C4-2B (cell line): ENCODE data around the gene PCYT1A.

Experiments
- H3K27ac ChIP-seq: fragments of 450-650 bp; 2 replicates; pipeline ENCODE4 v1.5.1; 2017
- CTCF ChIP-seq: fragments of 450-650 bp; conservative IDR thresholded peaks from 2 replicates; pipeline ENCODE4 v1.5.1; 2017; ENCODE audit warnings: mild to moderate bottlenecking
- ZFX ChIP-seq: fragments of 450-650 bp; IDR thresholded peaks from 2 replicates; pipeline ENCODE4 v1.6.1; 2017

The PCYT1A gene

DNA sequence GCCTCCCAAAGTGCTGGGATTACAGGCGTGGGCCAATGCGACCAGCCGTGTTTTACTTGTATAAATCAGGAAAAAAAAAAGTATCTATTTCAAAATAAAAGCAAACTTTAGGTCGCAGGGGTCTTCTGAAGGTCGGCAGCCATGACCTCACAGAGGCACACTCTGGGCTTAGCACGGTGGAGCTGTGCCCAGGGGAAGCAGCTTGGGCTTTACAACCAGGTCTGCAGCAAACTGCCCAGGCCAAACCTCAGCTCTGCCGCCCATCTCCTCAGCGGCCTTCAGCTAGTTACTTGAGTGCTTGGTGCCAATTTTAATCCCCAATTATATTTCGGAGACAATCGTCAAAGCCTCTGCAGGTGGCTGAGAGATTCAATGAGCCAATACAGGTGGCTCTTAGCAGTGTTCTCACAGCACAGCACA lies 106.4 kb downstream of the PCYT1A start:
- H3K27ac ChIP-seq, result no peak overlapping the region
- TF ChIP-seq ZFX (no peak), CTCF (no peak)

GRCh38 chr3:196180346-196180745 lies 107.2 kb downstream of the PCYT1A start:
- H3K27ac ChIP-seq, result no peak overlapping the region
- TF ChIP-seq ZFX, result no peak
- TF ChIP-seq CTCF, result no peak
